Upper lobe of right lung (tissue), 1 donor: ENCODE measurements around the gene GPR176. TPM values are rescaled to one million over a fixed set of nuclear protein-coding genes. Genes with fewer than 3 reads are reported as not detected.

ENCODE experiments used
- ATAC-seq: fragments of 200-7000 bp; cut with Tn5 transposase; one replicate; pipeline ENCODE4 v1.9.1; 2020; ENCODE audit warnings: mild to moderate bottlenecking, moderate library complexity
- DNase-seq: peaks from one replicate; pipeline ENCODE4 v3.0.0-alpha.2; 2020
- H3K27ac ChIP-seq: fragments of 200-600 bp; one replicate; pipeline ENCODE4 v1.8.0; 2022
- H3K27me3 ChIP-seq: fragments of 200-600 bp; one replicate; pipeline ENCODE4 v1.8.0; 2022; ENCODE audit warnings: mild to moderate bottlenecking
- H3K36me3 ChIP-seq: fragments of 200-600 bp; one replicate; pipeline ENCODE4 v1.8.0; 2022
- H3K4me1 ChIP-seq: fragments of 200-600 bp; one replicate; pipeline ENCODE4 v1.8.0; 2022
- H3K4me3 ChIP-seq: fragments of 200-600 bp; one replicate; pipeline ENCODE4 v1.8.0; 2022; ENCODE audit warnings: mild to moderate bottlenecking
- H3K9me3 ChIP-seq: fragments of 200-600 bp; one replicate; pipeline ENCODE4 v1.8.0; 2022
- CTCF ChIP-seq: fragments of 200-600 bp; IDR thresholded peaks from one replicate; pipeline ENCODE4 v1.8.0; 2022; ENCODE audit warnings: antibody characterized with exemption
- intact Hi-C: fragments of 100-400 bp; cut with DNase I; formaldehyde crosslinking; loops from one replicate; pipeline ENCODE4 v1.11.0; 2022
- total RNA-seq: library from RNA; stranded (reverse); fragmentation: NEBNext Ultra II Directional; extraction: Animal tissue kit (Norgen Biotek cat#: 25700); gene quantifications from one replicate; pipeline ENCODE4 v1.2.1, GENCODE V29; 2021
- donor health status: DM: no; HTN: yes; CAD: no; lungs with severe emphysema.

The GPR176 gene
- total RNA-seq, 1 donor from 2014 or later, result 4.6 TPM

GRCh38 chr15:39798382-39798781 lies 121.7 kb downstream of the GPR176 start:
- Histone ChIP-seq H3K27me3 (no peaks in the 10 kb centered on the region), H3K4me3 (no peak overlapping the region), H3K27ac (no peak overlapping the region), H3K4me1 (no peaks in the 10 kb centered on the region), H3K36me3 (no peaks in the 10 kb centered on the region), H3K9me3 (no peaks in the 10 kb centered on the region)
- no peak for ATAC-seq
- no peak for DNase-seq
- intact Hi-C loops, result no loop called here
- no peak for TF ChIP-seq CTCF

- ATAC-seq, result no peak
- Histone ChIP-seq H3K9me3 (no peaks in the 10 kb centered on the region), H3K4me1 (no peaks in the 10 kb centered on the region), H3K27me3 (no peaks in the 10 kb centered on the region), H3K36me3 (no peaks in the 10 kb centered on the region), H3K27ac (no peak overlapping the region), H3K4me3 (no peak overlapping the region)
- intact Hi-C loops, result no loop called here
- DNase-seq, result no peak
- TF ChIP-seq CTCF, result no peak
Observed at GRCh38 chr15:39797407-39797806, 122.7 kb downstream of the GPR176 start.

GRCh38 chr15:39796601-39797000 lies 123.5 kb downstream of the GPR176 start:
- intact Hi-C loops, result no loop called here
- H3K27ac ChIP-seq, result no peak overlapping the region
- no peaks in the 10 kb centered on the region for H3K27me3 ChIP-seq
- no peak overlapping the region for H3K4me3 ChIP-seq
- H3K4me1 ChIP-seq, result no peaks in the 10 kb centered on the region
- H3K9me3 ChIP-seq, result no peaks in the 10 kb centered on the region
- no peak for TF ChIP-seq CTCF
- H3K36me3 ChIP-seq, result no peaks in the 10 kb centered on the region
- ATAC-seq (no peak), DNase-seq (no peak)

- no peak for DNase-seq
- Histone ChIP-seq H3K27me3 (no peaks in the 10 kb centered on the region), H3K9me3 (no peaks in the 10 kb centered on the region), H3K36me3 (no peaks in the 10 kb centered on the region), H3K4me3 (no peak overlapping the region), H3K4me1 (no peaks in the 10 kb centered on the region), H3K27ac (no peak overlapping the region)
- intact Hi-C loops, result no loop called here
- no peak for TF ChIP-seq CTCF
- no peak for ATAC-seq
Observed at GRCh38 chr15:39795486-39795885, 124.6 kb downstream of the GPR176 start.

- ATAC-seq (no peak), DNase-seq (no peak)
- H3K36me3 ChIP-seq, result no peaks in the 10 kb centered on the region
- intact Hi-C loops, result no loop called here
- H3K9me3 ChIP-seq, result no peaks in the 10 kb centered on the region
- no peaks in the 10 kb centered on the region for H3K4me1 ChIP-seq
- no peaks in the 10 kb centered on the region for H3K27me3 ChIP-seq
- TF ChIP-seq CTCF, result no peak
- no peak overlapping the region for H3K27ac ChIP-seq
- H3K4me3 ChIP-seq, result no peak overlapping the region
Observed at GRCh38 chr15:39794954-39795353, 125.1 kb downstream of the GPR176 start.

- Histone ChIP-seq H3K4me1 (no peaks in the 10 kb centered on the region), H3K27me3 (no peaks in the 10 kb centered on the region), H3K4me3 (no peak overlapping the region), H3K36me3 (no peaks in the 10 kb centered on the region), H3K27ac (no peak overlapping the region), H3K9me3 (no peaks in the 10 kb centered on the region)
- TF ChIP-seq CTCF, result no peak
- DNase-seq, result no peak
- intact Hi-C loops, result no loop called here
- ATAC-seq, result no peak
Observed at GRCh38 chr15:39793923-39794322, 126.1 kb downstream of the GPR176 start.
